ENCODE measurements around the gene FMNL3.
"Not testable (repeated sequence)": the region's sequence is repeated elsewhere in the genome, so short reads cannot be mapped to it uniquely, and the experiment has no call there.

FMNL3 gene

GRCh38 chr12:49717800-49718199 lies 10.6 kb upstream of the FMNL3 start:
- DNase-seq (ENCODE audit: low read depth in 2 of 2) = not testable (repeated sequence)

- DNase-seq (ENCODE audit: low read depth in 2 of 2) = no peak
These were observed 9.3 kb upstream of the FMNL3 start for GRCh38 chr12:49716553-49716952.

DNA sequence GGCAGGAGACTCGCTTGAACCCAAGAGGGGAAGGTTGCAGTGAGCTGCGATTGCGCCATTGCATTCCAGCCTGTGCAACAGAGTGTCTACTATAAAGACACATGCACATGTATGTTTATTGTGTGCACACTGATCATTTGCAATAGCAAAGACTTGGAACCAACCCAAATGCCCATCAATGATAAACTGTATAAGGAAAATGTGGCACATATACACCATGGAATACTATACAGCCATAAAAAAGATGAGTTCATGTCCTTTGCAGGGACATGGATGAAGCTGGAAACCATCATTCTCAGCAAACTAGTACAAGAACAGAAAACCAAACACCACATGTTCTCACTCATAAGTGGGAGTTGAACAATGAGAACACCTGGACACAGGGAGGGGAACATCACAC lies 6.7 kb upstream of the FMNL3 start:
- DNase-seq (ENCODE audit: low read depth in 2 of 2) = not testable (repeated sequence)

DNA sequence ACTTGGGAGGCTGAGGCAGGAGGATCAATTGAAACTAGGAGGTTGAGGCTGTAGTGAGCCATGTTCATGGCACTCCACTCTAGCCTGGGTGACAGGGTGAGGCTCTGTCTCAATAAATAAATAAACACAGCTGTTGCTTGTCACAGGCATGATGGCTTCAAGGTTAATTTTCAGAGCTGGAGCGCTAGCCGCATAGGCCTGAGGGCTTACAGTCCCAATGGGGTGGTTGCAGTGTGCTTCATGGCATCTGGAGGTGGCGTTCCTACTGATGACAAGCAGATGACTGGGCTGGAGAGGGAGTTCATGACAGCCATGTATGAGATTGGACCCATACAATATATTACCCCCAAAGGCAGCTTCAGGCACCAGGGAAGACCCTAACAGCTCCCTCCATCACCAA lies 1.6 kb upstream of the FMNL3 start:
- no peak for DNase-seq (ENCODE audit: low read depth in 2 of 2)

DNA sequence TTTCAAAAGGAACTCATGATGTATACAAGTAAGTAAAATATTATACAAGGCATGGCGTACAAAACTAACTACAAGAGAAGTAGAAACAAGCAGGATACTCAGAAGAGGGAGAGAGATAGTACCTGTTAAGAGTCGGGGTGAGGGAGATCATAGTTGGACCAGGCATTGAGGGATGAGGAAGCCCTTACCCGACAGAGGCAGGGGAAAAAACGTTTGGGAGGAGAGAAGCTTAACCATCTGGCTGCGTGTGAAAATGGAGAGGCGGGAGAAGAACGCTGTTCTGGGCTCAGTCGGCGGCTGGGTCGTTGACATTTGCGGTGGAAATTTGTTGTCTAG lies 575 bp upstream of the FMNL3 start:
- DNase-seq (ENCODE audit: low read depth in 2 of 2) = no peak

DNA sequence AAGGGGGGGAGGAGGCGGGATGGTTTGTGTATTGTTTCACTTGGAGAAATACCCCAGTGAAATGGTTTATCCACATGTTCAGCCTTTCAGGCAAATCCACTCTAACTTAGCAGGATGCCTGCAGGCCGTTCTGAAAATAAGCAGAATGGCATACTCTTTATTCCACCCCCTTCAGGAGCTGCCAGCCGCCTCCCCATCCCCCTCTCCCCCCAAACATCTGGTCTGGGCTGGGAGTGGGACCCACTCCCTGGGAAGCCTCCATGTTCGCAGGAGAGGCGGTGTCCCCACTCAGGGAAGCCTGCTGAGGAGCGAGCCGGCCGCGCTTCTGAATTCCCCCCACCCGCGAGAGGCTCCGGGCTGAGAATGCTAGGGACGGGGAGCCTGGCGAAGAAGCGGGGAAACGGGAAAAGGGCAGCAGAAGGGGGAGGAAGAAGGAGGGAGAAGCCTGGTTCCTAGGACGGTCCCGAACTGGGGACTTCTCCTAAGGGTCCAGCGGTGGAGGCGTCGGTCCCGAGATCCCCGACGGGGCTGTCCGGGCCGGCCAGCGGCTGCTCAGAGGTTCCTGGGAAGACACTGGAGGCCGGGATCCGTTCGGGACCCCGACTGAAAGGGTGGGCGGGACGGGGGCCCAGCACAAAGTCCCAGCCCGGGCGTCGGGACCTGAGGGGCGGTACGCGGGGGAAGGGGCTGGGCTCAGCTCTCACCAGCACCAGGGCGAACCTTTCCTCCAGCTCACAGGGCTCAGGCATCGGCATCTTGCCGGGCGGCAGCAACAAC lies 666 bp downstream of the FMNL3 start:
- DNase-seq (ENCODE audit: low read depth in 2 of 2) = no peak

GRCh38 chr12:49705479-49706134 lies 1.6 kb downstream of the FMNL3 start:
- peak in 1 of 2 donors; percentile 24 for DNase-seq (ENCODE audit: low read depth in 2 of 2)

- peak in 1 of 2 donors; percentile 40 for DNase-seq (ENCODE audit: low read depth in 2 of 2)
These were observed 3.5 kb downstream of the FMNL3 start for GRCh38 chr12:49703647-49704137.

- DNase-seq (ENCODE audit: low read depth in 2 of 2) = no peak
These were observed 4.5 kb downstream of the FMNL3 start for GRCh38 chr12:49702676-49703215.

GRCh38 chr12:49702009-49702408 lies 5.2 kb downstream of the FMNL3 start:
- no peak for DNase-seq (ENCODE audit: low read depth in 2 of 2)

- peak in 1 of 2 donors; percentile 30 for DNase-seq (ENCODE audit: low read depth in 2 of 2)
These were observed 8.3 kb downstream of the FMNL3 start for GRCh38 chr12:49698619-49699545.

- no peak for DNase-seq (ENCODE audit: low read depth in 2 of 2)
These were observed 9.4 kb downstream of the FMNL3 start for GRCh38 chr12:49697808-49698207.

GRCh38 chr12:49696723-49697122 lies 10.5 kb downstream of the FMNL3 start:
- DNase-seq (ENCODE audit: low read depth in 2 of 2) = no peak

GRCh38 chr12:49693931-49694444 lies 13.2 kb downstream of the FMNL3 start:
- DNase-seq (ENCODE audit: low read depth in 2 of 2) = no peak

GRCh38 chr12:49692851-49693250 lies 14.4 kb downstream of the FMNL3 start:
- DNase-seq (ENCODE audit: low read depth in 2 of 2) = no peak

DNA sequence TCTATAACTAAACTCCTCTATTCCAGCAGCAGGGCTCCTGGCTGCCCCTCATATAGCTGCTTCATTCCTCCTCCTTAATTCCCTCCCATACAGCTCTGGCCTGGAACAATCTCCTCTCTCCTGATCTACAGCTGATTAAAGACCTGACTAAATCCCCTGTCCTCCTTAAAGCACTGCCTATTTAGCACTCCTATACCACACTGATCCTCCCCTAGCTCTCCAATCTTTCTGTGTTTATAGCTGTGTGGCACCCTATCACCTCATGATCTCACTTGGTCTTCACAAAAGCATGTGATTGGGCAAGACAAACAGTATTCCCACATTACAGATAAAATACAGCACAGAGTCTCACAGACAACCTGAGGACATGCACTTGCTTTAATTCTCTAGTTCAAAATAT lies 17.4 kb downstream of the FMNL3 start:
- no peak for DNase-seq (ENCODE audit: low read depth in 2 of 2)

GRCh38 chr12:49689237-49689636 lies 18.0 kb downstream of the FMNL3 start:
- DNase-seq (ENCODE audit: low read depth in 2 of 2) = no peak

DNA sequence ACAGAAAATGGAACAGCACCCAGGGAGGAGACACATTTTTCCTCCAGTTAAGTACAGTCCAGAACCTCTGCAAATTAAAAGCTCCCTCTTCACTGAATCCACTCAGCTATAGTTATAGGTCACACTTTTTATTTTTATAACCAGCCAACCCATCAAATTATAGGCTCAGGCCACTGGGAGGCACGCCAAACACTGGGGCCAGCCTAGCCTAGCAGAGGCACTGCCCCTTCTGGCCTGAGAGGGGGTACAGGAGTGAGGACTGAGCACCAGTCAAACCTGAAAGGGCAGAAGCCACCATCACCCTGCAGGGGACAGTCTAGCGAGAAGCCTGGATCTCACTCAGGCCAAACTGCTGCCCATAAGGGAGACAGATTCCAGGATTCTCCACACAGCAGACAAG lies 19.3 kb downstream of the FMNL3 start:
- no peak for DNase-seq (ENCODE audit: low read depth in 2 of 2)

GRCh38 chr12:49684310-49684854 lies 22.8 kb downstream of the FMNL3 start:
- DNase-seq (ENCODE audit: low read depth in 2 of 2) = no peak

GRCh38 chr12:49683599-49684309 lies 23.5 kb downstream of the FMNL3 start:
- DNase-seq (ENCODE audit: low read depth in 2 of 2) = no peak

- no peak for DNase-seq (ENCODE audit: low read depth in 2 of 2)
These were observed 27.1 kb downstream of the FMNL3 start for GRCh38 chr12:49680075-49680474.
